ENCODE data around the gene PIM1. TPM values are rescaled to one million over a fixed set of nuclear protein-coding genes. Genes with fewer than 3 reads are reported as not detected.
"Not testable (repeated sequence)": the region's sequence is repeated elsewhere in the genome, so short reads cannot be mapped to it uniquely, and the experiment has no call there.

PIM1 gene
- total RNA-seq, 1 donor from 2014 or later = 15.1 TPM

DNA sequence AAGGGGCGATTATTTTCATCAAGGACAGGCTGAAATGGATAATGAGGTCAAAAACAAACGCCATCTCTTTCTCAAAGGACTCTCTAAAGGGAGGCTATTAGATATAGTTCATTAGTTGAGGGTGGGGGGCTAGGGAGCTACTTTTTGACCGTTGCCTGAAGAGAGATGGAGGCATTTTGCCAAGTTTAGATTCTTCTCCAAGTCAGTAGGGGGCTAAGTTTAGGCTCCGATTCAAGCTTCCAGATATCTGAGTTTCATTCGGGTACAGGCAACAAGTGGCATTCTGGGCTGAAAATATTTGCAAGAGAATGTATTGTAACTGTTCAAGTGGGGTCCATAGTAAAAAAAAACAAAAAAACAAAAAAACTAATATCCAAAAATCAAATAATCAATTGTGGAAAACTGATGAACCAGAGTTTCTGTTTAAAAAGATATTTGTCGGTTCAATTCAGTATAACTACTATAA is 43.4 kb upstream of the PIM1 start:
- Mint-ChIP-seq H3K27me3 (ENCODE audit: low read depth) (no peaks in the 10 kb centered on the region), H3K36me3 (ENCODE audit: low read depth) (no peaks in the 10 kb centered on the region), H3K27ac (ENCODE audit: unreplicated experiment) (peak overlapping the region; percentile 84), H3K9me3 (ENCODE audit: low read depth) (no peaks in the 10 kb centered on the region), H3K4me3 (ENCODE audit: unreplicated experiment) (peak overlapping the region; percentile 48), H3K4me1 (ENCODE audit: low read depth) (peaks cover 49% of the 10 kb centered on the region)
- TF ChIP-seq, protein P1, sequence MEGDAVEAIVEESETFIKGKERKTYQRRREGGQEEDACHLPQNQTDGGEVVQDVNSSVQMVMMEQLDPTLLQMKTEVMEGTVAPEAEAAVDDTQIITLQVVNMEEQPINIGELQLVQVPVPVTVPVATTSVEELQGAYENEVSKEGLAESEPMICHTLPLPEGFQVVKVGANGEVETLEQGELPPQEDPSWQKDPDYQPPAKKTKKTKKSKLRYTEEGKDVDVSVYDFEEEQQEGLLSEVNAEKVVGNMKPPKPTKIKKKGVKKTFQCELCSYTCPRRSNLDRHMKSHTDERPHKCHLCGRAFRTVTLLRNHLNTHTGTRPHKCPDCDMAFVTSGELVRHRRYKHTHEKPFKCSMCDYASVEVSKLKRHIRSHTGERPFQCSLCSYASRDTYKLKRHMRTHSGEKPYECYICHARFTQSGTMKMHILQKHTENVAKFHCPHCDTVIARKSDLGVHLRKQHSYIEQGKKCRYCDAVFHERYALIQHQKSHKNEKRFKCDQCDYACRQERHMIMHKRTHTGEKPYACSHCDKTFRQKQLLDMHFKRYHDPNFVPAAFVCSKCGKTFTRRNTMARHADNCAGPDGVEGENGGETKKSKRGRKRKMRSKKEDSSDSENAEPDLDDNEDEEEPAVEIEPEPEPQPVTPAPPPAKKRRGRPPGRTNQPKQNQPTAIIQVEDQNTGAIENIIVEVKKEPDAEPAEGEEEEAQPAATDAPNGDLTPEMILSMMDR (IDR thresholded peaks at IDR 0.05) = peak; percentile 39
- DNase-seq (ENCODE audit: low spot score) = no peak

DNA sequence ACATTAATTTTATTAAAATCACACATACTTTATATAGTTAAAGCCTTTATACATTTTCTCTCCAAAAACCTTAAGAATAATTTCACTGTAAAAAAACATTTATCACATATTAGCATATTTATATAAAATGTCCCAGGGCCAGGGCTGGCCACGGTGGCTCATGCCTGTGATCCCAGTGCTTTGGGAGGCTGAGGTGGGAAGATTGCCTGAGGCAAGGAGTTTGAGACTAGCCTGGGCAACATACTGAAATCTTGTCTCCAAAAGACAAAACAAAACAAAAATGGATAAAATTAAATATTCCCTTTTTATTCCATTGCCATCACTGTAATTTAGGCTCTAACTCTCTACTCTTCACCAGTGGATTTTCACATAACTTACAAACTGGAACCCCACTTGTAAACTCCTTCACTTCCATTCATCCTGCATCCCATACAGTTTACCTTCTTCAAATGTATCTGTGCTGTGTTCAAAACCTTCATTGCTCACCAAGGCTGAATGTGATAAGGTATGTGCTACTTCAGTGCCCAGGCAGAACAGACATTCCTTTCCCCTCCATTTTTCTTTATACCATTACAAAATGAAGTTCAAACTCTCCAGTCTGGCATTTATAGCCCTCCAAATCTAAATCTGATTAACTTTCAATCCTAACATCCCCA is 42.9 kb upstream of the PIM1 start:
- peaks cover 55% of the 10 kb centered on the region for H3K4me1 Mint-ChIP-seq (ENCODE audit: low read depth)

DNA sequence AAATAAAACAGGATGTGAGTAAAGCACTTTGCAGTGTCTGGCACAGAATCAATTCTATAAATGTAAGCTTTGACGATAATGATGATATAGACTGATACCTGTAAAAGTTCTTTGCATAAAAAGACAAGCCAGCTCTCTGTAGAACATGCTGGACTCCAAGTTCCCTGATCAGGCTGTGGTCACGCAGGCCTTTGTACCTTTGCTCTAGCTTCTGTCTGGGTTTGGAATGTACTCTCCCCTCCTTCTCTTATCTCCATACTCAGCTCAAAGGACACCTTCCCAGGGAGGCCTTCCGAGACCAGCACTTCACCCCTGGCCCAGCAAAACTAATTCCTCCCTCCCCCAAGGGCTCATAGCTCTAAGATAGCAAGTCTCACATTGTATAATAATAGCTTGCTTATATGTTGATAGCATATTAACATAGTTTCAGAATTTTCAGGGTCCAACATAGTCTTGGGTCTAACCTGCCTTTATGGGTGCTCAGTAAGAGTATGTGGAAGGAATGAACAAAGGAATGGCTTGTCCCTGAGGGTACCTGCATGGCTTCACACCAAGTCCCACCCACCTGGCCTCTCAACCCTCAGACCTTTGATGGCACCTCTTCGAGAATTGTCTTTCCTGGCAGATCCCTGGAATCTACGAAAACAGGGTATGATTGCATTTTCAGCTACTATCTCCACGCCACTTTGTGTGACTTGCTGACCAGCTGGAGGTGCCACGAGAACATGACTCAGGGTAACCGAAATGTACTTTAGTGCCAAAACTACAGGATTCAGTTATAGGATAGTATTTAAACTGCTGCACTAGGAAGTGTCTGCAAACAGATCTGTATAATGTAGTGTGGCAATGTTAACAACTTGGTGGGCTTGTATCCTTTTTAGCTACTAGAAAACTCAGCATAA is 41.7 kb upstream of the PIM1 start:
- no peaks in the 10 kb centered on the region for H3K27me3 Mint-ChIP-seq (ENCODE audit: low read depth)
- H3K4me1 Mint-ChIP-seq (ENCODE audit: low read depth) = peaks cover 55% of the 10 kb centered on the region
- no peaks in the 10 kb centered on the region for H3K9me3 Mint-ChIP-seq (ENCODE audit: low read depth)
- no peaks in the 10 kb centered on the region for H3K36me3 Mint-ChIP-seq (ENCODE audit: low read depth)
- H3K27ac Mint-ChIP-seq (ENCODE audit: unreplicated experiment) = peak overlapping the region; percentile 81
- DNase-seq (ENCODE audit: low spot score) = no peak
- H3K4me3 Mint-ChIP-seq (ENCODE audit: unreplicated experiment) = no peak overlapping the region
- TF ChIP-seq, protein P1 (IDR thresholded peaks at IDR 0.05) = peak; percentile 50

More for the DNA sequence above, 42.9 kb upstream of the PIM1 start:
- Mint-ChIP-seq H3K27me3 (ENCODE audit: low read depth) (no peaks in the 10 kb centered on the region), H3K9me3 (ENCODE audit: low read depth) (no peaks in the 10 kb centered on the region), H3K36me3 (ENCODE audit: low read depth) (no peaks in the 10 kb centered on the region), H3K27ac (ENCODE audit: unreplicated experiment) (peak overlapping the region; percentile 13), H3K4me3 (ENCODE audit: unreplicated experiment) (no peak overlapping the region)
- TF ChIP-seq, protein P1 (IDR thresholded peaks at IDR 0.05) = no peak
- no peak for DNase-seq (ENCODE audit: low spot score)

DNA sequence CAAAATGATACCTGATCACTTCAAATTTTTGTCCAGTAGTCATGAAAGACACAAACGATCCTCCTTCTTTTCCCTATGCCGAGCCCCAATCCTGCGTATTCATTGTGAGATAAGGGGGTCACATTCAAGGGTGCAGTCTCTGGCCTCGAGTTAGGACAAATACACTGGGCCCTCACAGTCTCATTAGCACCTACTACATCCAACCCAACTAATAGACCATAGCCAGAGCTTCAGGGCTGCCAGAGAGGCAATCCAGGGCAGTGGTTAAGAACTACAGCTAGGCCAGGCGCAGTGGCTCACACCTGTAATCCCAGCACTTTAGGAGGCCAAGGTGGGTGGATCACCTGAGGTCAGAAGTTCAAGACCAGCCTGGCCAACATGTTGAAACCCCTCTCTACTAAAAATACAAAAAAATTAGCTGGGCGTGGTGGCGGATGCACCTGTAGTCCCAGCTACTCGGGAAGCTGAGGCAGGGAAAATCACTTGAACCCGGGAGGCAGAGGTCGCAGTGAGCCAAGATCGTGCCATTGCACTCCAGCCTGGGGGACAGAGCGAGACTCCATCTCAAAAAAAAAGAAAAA is 41.0 kb upstream of the PIM1 start:
- Mint-ChIP-seq H3K27ac (ENCODE audit: unreplicated experiment) (peak overlapping the region; percentile 81), H3K4me1 (ENCODE audit: low read depth) (peaks cover 57% of the 10 kb centered on the region)
- not testable (repeated sequence) for DNase-seq (ENCODE audit: low spot score); H3K4me3 Mint-ChIP-seq (ENCODE audit: unreplicated experiment); H3K9me3 Mint-ChIP-seq (ENCODE audit: low read depth); H3K27me3 Mint-ChIP-seq (ENCODE audit: low read depth); H3K36me3 Mint-ChIP-seq (ENCODE audit: low read depth)

DNA sequence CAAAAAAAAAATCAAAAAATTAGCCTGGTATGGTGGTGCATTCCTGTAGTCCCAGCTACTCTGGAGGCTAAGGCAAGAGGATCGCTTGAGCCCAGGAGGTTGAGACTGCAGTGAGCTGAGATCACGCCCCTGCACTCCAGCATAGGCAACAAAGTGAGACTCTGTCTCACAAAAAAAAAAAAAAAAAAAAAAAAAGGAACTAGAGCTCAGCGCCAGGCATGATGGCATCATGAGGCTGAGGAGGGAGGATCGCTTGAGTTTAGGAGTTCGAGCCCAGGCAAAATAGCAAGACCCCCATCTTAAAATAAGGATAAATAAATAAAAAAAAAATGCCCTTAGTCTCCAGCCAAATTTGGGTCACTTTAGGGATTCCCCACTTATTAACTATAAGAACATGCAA is 40.4 kb upstream of the PIM1 start:
- H3K9me3 Mint-ChIP-seq (ENCODE audit: low read depth) = no peaks in the 10 kb centered on the region
- peaks cover 63% of the 10 kb centered on the region for H3K4me1 Mint-ChIP-seq (ENCODE audit: low read depth)
- TF ChIP-seq, protein P1 (IDR thresholded peaks at IDR 0.05) = no peak
- no peak overlapping the region for H3K4me3 Mint-ChIP-seq (ENCODE audit: unreplicated experiment)
- DNase-seq (ENCODE audit: low spot score) = no peak
- no peaks in the 10 kb centered on the region for H3K27me3 Mint-ChIP-seq (ENCODE audit: low read depth)
- H3K27ac Mint-ChIP-seq (ENCODE audit: unreplicated experiment) = no peak overlapping the region
- H3K36me3 Mint-ChIP-seq (ENCODE audit: low read depth) = no peaks in the 10 kb centered on the region

All from chondrocyte (in vitro differentiated cells).